Effector memory CD4-positive, alpha-beta T cell (primary cell): ENCODE data around the gene FNDC3A.

Experiments used
- DNase-seq, 3 donors: peaks; one replicate each; pipeline ENCODE4 v3.0.0-alpha.2; 2020
- H3K27ac ChIP-seq: 2 replicates; pipeline ENCODE4 v1.7.0; 2013; ENCODE audit warnings: mild to moderate bottlenecking, low read length, moderate library complexity; ENCODE audit not compliant: insufficient read depth, poor library complexity, severe bottlenecking
- H3K27me3 ChIP-seq: replicated peaks from 2 replicates; pipeline ENCODE4 v1.7.0; 2013; ENCODE audit warnings: mild to moderate bottlenecking, low read length; ENCODE audit not compliant: insufficient read depth, control insufficient read depth, poor library complexity, severe bottlenecking
- H3K36me3 ChIP-seq: 2 replicates; pipeline ENCODE4 v1.7.0; 2013; ENCODE audit warnings: mild to moderate bottlenecking, low read length, moderate library complexity; ENCODE audit not compliant: control insufficient read depth, insufficient read depth
- H3K4me1 ChIP-seq: 2 replicates; pipeline ENCODE4 v1.7.0; 2013; ENCODE audit warnings: low read length, mild to moderate bottlenecking; ENCODE audit not compliant: control insufficient read depth, insufficient read depth, poor library complexity, severe bottlenecking
- H3K4me3 ChIP-seq: 2 replicates; pipeline ENCODE4 v1.7.0; 2013; ENCODE audit warnings: low read length, low read depth, mild to moderate bottlenecking; ENCODE audit not compliant: insufficient read depth, poor library complexity, severe bottlenecking
- H3K9me3 ChIP-seq: 2 replicates; pipeline ENCODE4 v1.7.0; 2013; ENCODE audit warnings: mild to moderate bottlenecking, low read length, moderate library complexity; ENCODE audit not compliant: control insufficient read depth

Gene FNDC3A

GRCh38 chr13:49241296-49241695 is 265.6 kb downstream of the FNDC3A start:
- no peak overlapping the region for H3K27ac ChIP-seq
- no peak overlapping the region for H3K4me3 ChIP-seq
- no peaks in the 10 kb centered on the region for H3K9me3 ChIP-seq
- H3K4me1 ChIP-seq, result peaks cover 2% of the 10 kb centered on the region
- H3K27me3 ChIP-seq, result no peaks in the 10 kb centered on the region
- no peaks in the 10 kb centered on the region for H3K36me3 ChIP-seq
- DNase-seq, result no peak

GRCh38 chr13:49245101-49245500 is 269.4 kb downstream of the FNDC3A start:
- H3K9me3 ChIP-seq, result no peaks in the 10 kb centered on the region
- DNase-seq, result no peak
- H3K27me3 ChIP-seq, result no peaks in the 10 kb centered on the region
- H3K27ac ChIP-seq, result no peak overlapping the region
- no peak overlapping the region for H3K4me3 ChIP-seq
- H3K4me1 ChIP-seq, result peaks cover 5% of the 10 kb centered on the region
- H3K36me3 ChIP-seq, result no peaks in the 10 kb centered on the region

GRCh38 chr13:49246850-49247642 is 271.3 kb downstream of the FNDC3A start:
- Histone ChIP-seq H3K27me3 (no peaks in the 10 kb centered on the region), H3K4me1 (peaks cover 4% of the 10 kb centered on the region), H3K27ac (peak overlapping the region; percentile 62), H3K36me3 (no peaks in the 10 kb centered on the region), H3K4me3 (peak overlapping the region; percentile 68), H3K9me3 (no peaks in the 10 kb centered on the region)
- no peak for DNase-seq

DNA sequence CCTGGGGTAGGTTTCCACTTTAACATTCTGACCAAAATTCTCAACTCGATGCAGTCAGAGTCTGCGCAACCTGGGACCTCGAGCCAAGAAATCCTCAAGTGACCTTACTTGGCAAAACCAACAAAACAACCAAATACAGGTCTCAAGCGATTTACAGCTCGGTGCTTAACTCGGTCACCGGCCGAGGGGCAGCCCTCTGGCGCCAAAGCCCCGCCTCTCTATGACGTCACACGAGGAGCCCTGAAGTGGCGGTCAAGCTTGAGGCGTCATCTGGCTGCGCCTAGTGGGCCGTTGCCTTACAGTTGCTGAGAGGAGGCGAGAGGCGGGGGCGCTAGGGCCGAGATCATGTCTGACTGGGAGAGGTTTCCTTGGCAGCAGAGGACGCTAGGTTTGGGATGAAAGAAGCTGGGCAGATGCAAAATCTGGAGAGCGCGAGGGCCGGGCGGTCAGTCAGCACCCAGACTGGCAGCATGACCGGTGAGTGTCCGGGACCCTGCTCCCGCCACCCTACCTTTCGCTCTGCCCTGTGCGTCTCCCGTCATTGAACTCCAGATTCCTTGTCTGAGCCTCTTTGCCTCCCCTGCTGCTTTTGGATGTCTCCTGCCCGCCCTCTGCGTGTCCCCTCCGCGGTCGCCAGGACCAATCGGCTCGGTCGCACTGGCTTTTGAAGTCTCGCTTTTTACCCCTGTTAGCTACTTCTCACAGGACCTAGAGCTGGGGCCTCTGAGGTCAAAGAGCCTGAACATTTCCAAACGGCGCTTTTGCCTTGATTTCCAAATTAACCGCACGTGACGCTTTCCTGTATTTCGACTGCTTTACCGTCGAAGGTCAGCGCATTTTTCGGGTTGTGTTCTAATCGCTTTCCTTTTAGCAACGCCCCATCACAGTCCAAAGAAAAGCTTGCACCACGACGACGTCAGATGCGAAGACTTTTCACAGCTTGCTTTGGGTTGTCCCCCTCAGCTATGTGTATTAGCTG is 272.2 kb downstream of the FNDC3A start, which contains the start of gene CDADC1:
CDADC1 (plus strand) TSS at position 283 of the 979 bp plus-strand sequence; CDS start at position 396, 113 bp downstream.
- DNase-seq, result peak; percentile 72 to 87 (median 83)
- Histone ChIP-seq H3K4me3 (peak within 1 kb of the TSS; percentile 68), H3K27me3 (no peaks in the 10 kb centered on the region), H3K4me1 (peaks cover 4% of the 10 kb centered on the region), H3K9me3 (no peaks in the 10 kb centered on the region), H3K27ac (peak within 1 kb of the TSS; percentile 62), H3K36me3 (no peaks in the 10 kb centered on the region)

DNA sequence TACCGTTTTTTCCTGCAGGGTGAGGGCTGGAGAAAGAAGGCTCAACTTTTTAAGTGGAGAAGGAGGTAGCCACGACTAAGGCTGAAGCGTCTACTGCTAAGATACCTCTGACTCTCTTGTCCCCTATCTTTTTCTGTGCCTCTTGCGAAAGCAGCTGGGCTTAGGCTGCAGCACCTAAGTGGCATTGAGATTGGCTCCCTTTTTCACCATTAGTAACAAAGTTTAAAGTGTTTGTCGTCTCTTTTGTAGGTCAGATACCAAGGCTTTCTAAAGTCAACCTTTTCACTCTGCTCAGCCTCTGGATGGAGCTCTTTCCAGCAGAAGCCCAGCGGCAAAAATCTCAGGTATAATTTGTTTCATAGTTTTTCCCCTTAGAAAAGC is 272.9 kb downstream of the FNDC3A start:
- Histone ChIP-seq H3K36me3 (no peaks in the 10 kb centered on the region), H3K9me3 (no peaks in the 10 kb centered on the region), H3K4me3 (peak overlapping the region; percentile 68), H3K27me3 (no peaks in the 10 kb centered on the region), H3K4me1 (peaks cover 5% of the 10 kb centered on the region), H3K27ac (peak overlapping the region; percentile 62)
- DNase-seq, result no peak

DNA sequence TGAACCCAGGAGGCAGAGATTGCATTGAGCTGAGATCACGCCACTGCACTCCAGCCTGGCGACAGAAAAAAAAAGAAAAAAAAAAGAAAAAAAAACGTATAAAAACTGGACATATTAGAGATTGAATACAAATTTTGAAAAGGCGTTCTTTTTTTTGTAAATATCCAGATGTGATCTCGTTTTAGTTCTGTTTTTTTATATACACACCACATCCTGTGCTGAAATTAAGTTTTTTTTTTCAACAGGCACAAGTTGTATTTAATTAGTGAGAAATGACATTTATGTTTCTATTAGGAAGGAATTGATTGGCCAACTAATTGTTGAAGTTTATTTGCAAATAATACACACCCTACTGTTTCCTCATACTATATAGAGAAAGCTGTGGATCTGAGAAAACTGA is 275.6 kb downstream of the FNDC3A start:
- no peak overlapping the region for H3K27ac ChIP-seq
- H3K9me3 ChIP-seq, result no peaks in the 10 kb centered on the region
- H3K4me3 ChIP-seq, result no peak overlapping the region
- DNase-seq, result no peak
- H3K4me1 ChIP-seq, result peaks cover 10% of the 10 kb centered on the region
- no peaks in the 10 kb centered on the region for H3K27me3 ChIP-seq
- no peaks in the 10 kb centered on the region for H3K36me3 ChIP-seq

- DNase-seq, result no peak
- Histone ChIP-seq H3K27me3 (no peaks in the 10 kb centered on the region), H3K4me3 (no peak overlapping the region), H3K4me1 (peaks cover 10% of the 10 kb centered on the region), H3K36me3 (no peaks in the 10 kb centered on the region), H3K27ac (no peak overlapping the region), H3K9me3 (no peaks in the 10 kb centered on the region)
Measured at GRCh38 chr13:49253310-49253709, 277.6 kb downstream of the FNDC3A start.

- no peaks in the 10 kb centered on the region for H3K36me3 ChIP-seq
- no peak for DNase-seq
- no peak overlapping the region for H3K4me3 ChIP-seq
- H3K4me1 ChIP-seq, result peaks cover 10% of the 10 kb centered on the region
- H3K27me3 ChIP-seq, result no peaks in the 10 kb centered on the region
- H3K9me3 ChIP-seq, result no peaks in the 10 kb centered on the region
- H3K27ac ChIP-seq, result no peak overlapping the region
Measured at GRCh38 chr13:49254007-49254406, 278.3 kb downstream of the FNDC3A start.

GRCh38 chr13:49256841-49257240 is 281.1 kb downstream of the FNDC3A start:
- no peak overlapping the region for H3K4me3 ChIP-seq
- DNase-seq, result no peak
- no peak overlapping the region for H3K27ac ChIP-seq
- no peaks in the 10 kb centered on the region for H3K27me3 ChIP-seq
- H3K9me3 ChIP-seq, result no peaks in the 10 kb centered on the region
- peaks cover 17% of the 10 kb centered on the region for H3K36me3 ChIP-seq
- peaks cover 10% of the 10 kb centered on the region for H3K4me1 ChIP-seq
